GM18867 (cell line): ENCODE results near the gene ING1.
A peak's percentile ranks its signal among the peaks of the same experiment; 100 is the strongest.
"Not testable (repeated sequence)": the region's sequence is repeated elsewhere in the genome, so short reads cannot be mapped to it uniquely, and the experiment has no call there.

ENCODE experiments used
- ATAC-seq: cut with Tn5 transposase; IDR thresholded peaks from one replicate; pipeline ENCODE4 v1.9.1; 2021; ENCODE audit warnings: mild to moderate bottlenecking, moderate library complexity; ENCODE audit not compliant: unreplicated experiment

The ING1 gene

GRCh38 chr13:110714797-110715394 is 1.4 kb downstream of the ING1 start:
- no peak for ATAC-seq

DNA sequence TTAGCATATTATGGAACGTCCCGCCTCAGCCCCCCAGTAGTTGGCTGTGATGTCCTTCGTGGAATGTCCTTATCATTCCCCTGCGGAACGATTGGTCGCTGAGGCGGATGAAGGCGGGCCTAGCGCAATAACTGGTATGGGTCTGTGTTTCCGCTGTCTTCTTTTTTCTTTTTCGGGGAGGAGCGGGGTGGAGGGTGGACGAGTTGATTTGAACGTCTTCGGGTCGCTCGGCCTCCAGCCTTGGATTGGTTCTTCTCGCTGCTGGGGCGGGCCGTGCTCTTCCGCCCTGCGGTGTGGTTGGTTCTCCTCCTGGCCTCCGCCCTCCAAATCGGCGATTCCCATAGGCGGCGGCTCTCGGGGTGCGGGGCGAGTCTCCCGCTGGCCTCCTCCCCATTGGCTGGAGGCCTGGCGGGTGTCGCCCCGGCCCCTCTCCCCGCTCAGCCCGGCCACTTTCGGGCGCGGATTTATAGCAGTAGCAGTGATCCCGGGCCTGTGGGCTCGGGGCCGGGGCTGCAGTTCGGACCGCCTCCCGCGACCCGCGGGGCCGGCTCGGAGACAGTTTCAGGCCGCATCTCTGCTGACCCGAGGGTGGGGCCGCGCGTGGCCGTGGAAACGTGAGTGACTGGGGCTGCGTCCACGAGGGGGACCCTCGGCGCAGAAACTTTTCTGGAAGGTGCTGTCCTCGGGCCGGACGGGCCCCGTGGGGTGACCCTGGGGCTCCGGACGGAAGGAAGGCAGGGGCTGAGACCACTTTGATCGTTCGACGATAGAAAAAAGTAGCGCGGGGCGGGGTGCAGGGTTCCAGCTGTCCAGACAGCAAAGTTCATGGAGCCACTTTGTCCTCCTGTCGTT is 2.1 kb downstream of the ING1 start:
- ATAC-seq: peak; percentile 56

DNA sequence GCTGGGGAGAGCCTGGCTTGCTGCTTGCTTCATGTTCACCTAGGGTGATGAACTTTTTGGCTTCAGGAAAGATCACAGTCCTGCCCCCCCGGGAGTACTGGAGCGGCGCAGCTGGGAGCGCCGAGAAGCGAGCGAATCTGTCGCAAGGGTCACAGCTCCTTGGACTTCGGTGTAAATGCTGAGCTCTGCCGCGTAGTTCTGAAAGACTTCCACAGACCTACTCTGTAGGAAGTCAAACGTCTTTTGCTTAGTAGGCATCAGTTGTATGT is 2.7 kb downstream of the ING1 start:
- ATAC-seq: no peak

- ATAC-seq: no peak
Measured at GRCh38 chr13:110719036-110719710, 5.7 kb downstream of the ING1 start.

DNA sequence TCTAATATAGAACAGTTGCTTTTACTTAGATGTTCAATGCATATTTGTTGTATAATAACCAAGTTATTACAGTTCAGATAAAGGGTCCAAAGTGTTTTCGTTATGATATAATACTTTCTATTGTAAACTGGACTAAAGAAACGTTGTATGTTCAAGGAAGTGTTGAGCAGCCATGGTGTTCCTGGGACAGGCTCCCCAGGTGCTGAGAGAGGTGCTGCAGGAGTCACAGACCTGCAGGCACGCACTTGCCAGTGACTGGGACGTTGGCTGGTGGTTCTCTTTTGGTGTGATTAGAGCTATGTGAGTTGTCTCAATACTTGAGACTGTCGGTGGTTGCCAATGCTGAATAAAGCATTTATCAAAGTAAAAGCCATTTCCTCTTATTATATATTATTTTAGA is 9.5 kb downstream of the ING1 start:
- ATAC-seq: no peak

DNA sequence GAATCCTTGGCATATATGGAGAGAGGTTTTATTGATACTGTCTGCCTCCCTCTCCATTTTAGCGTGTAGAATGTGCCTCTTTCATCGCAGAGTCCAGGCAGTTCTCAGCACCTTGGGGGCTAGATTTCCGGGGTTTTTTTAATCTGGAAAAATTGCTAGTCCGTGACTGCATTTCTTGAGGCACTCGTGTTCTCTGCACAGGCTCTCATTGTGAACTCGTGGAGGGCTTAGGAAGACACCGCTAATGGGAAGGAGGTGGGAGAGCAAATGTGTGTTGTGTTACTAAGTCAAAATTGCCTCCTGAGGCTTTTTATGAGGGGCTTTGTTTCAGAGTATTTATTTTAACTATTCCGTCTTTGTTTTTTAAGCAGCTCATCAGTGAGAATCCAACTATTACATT is 10.1 kb downstream of the ING1 start:
- ATAC-seq: no peak

- not testable (repeated sequence) for ATAC-seq
Measured at GRCh38 chr13:110726153-110726552, 12.7 kb downstream of the ING1 start.

DNA sequence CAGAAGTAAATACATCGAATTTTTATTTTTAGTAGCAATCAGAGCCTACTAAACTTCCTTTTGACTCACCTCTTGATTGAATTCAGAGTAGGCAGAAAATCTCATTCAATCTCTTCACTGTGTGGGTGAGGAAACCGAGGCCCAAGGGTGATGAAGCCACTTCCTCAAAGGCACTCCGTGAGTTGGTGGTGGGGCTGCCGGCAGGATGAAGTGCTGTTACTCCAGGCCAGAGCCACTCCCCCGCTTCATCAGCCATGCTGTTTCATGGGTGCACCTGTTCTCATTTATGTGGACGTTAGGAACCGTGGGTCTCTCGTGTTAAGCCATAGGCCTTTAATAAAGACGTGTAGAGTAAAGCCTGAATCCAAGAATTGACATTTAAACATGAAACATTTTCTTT is 13.2 kb downstream of the ING1 start:
- peak; percentile 83 for ATAC-seq

- no peak for ATAC-seq
Measured at GRCh38 chr13:110731072-110731471, 17.6 kb downstream of the ING1 start.

- no peak for ATAC-seq
Measured at GRCh38 chr13:110734561-110734960, 21.1 kb downstream of the ING1 start.

GRCh38 chr13:110737555-110737954 is 24.1 kb downstream of the ING1 start:
- ATAC-seq: no peak

GRCh38 chr13:110743687-110744086 is 30.2 kb downstream of the ING1 start:
- ATAC-seq: no peak

DNA sequence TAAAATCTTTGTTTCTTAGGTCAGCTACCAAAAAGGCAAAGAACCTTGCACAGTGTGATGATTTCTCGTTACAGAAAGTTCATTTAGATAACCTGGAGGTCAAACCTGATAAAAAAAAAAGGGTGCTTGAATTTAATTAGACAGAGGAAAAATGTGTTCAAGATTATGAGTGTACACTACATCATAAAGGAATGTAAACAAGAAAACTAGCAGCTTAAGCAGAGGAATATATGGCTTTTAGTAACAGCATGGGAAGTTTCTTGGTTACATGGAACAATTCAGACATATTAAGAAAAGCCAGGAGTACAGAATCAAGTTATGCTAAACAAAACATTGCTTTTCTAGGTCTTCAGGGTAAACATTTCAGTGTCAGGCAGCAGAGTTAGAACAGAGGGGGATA is 32.9 kb downstream of the ING1 start:
- no peak for ATAC-seq

DNA sequence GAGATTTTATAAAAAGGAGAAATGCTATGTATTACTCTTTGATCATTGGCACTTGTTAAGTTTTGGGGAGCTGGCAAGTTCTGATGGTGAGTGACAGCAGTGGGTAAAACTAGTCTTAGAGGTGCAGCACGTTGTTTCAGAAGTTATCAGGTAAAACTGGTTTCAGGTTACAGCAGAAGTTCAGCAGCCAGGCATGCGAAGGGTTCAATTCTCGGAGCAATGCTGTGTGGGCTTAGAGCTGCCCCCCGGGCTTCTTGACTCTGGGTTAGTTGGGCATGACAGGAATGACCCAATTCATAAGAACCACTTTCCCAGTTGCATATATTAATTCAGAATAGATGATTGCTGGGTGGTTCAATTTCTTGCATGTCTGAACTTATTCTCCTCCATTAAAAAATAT is 34.8 kb downstream of the ING1 start:
- ATAC-seq: no peak

DNA sequence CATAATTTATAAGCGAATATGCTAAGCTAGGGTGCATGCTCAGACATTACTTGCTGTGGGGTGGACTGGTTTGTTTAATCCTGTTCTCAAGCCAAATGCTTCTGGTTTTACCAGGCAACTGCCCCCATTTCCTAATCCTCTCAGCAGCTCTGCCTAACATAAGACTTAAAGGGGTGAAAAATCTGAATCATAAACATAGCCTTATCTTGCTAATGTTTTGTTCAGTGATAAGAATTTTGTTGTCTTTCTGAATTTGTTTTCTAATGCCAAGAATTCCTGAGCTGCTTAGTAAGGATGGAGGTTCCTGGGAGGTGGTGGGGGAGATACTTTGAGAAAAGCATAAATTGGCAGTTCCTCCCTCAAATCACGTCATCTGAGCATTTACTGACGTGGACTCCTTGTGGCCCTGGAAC is 42.7 kb downstream of the ING1 start:
- ATAC-seq: no peak

DNA sequence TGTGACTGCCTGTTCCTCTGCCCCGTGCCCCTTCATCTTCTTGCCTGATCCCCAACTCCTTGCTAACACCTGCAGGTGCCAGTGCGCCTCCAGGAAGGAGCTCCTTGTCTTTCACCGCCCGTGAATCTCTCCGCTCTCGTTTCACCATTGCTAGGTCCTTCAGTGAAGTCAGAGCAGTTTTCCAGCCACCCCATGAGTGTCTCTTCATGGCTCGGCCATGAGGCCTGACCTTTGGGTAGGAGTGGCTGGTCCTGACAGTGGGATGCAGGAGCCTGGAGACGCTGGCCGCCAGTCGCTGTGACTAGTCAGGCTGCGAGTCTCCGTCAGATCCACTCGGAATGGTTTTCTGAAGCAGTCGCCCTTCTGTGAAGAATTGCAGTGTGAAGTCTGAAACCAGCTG is 43.8 kb downstream of the ING1 start:
- no peak for ATAC-seq

- no peak for ATAC-seq
Measured at GRCh38 chr13:110758195-110758805, 44.8 kb downstream of the ING1 start.

- no peak for ATAC-seq
Measured at GRCh38 chr13:110759710-110760109, 46.2 kb downstream of the ING1 start.

GRCh38 chr13:110760611-110761010 is 47.1 kb downstream of the ING1 start:
- ATAC-seq: no peak

- ATAC-seq: no peak
Measured at GRCh38 chr13:110766671-110767430, 53.4 kb downstream of the ING1 start.

DNA sequence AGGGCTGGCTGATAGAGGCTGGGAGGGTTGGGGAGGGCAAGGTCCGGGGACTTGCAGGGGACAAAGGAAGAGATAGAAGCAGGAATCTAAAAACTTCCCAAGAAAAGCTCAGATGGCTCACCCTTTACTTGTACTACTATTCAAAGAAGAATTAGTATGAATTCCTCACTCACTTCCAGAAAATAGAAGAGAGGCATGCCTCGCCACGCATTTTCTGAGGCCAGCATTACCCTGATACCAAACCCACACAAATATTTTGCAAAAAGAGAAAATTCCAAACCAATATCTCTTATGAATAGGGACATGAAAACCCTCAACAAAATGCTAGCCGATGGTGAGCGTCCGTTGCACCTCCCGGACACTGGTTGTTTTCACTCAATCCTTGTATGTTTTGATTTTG is 54.0 kb downstream of the ING1 start:
- ATAC-seq: no peak
